ENCODE results near the gene RAP1A.

DNA sequence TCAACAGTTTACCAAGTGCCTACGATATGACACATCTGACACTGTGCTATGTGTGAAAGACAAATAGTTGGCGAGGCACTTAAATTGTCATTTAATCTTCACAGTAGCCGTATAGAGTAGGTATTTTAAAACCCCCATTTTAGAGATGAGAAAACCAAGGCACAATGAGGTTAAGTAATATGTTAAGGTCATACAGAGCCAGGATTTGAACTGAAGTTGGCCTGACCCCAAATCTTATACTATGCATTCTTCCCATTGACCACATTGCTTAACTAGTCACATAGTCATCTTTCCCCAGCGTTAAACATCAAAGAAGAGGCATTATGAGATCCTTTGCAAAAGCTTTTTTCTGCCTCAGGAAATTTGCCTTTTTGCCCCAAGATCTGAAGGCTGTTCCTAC, 115.7 kb downstream of the RAP1A start:
- no peak for TF ChIP-seq SMC3 (IDR thresholded peaks at IDR 0.05; ENCODE audit: low read depth, low read length)
- no peak for TF ChIP-seq FOXM1 (IDR thresholded peaks at IDR 0.05; ENCODE audit: low read depth)
- TF ChIP-seq EZH2phosphoT487 (IDR thresholded peaks at IDR 0.05; ENCODE audit: borderline replicate concordance, low read depth), result no peak
- no peak for TF ChIP-seq SIN3A (IDR thresholded peaks at IDR 0.05; ENCODE audit: borderline replicate concordance, low read depth, low read length)
- TF ChIP-seq, protein P1, sequence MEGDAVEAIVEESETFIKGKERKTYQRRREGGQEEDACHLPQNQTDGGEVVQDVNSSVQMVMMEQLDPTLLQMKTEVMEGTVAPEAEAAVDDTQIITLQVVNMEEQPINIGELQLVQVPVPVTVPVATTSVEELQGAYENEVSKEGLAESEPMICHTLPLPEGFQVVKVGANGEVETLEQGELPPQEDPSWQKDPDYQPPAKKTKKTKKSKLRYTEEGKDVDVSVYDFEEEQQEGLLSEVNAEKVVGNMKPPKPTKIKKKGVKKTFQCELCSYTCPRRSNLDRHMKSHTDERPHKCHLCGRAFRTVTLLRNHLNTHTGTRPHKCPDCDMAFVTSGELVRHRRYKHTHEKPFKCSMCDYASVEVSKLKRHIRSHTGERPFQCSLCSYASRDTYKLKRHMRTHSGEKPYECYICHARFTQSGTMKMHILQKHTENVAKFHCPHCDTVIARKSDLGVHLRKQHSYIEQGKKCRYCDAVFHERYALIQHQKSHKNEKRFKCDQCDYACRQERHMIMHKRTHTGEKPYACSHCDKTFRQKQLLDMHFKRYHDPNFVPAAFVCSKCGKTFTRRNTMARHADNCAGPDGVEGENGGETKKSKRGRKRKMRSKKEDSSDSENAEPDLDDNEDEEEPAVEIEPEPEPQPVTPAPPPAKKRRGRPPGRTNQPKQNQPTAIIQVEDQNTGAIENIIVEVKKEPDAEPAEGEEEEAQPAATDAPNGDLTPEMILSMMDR (IDR thresholded peaks at IDR 0.05), result no peak
- TF ChIP-seq FOXJ3 (CRISPR knock-in tag; IDR thresholded peaks at IDR 0.05), result no peak
- TF ChIP-seq POLR2AphosphoS5 (IDR thresholded peaks at IDR 0.05; ENCODE audit: low read depth, low read length), result no peak
- no peak for TF ChIP-seq USF2 (IDR thresholded peaks at IDR 0.05; ENCODE audit: borderline replicate concordance, low read depth, low read length)
- TF ChIP-seq EP300 (IDR thresholded peaks at IDR 0.05; ENCODE audit: borderline replicate concordance in 1 of 2, low read depth in 1 of 2, low read length in 1 of 2), result no peak
- no peak for TF ChIP-seq CHD2 (IDR thresholded peaks at IDR 0.05; ENCODE audit: low read length, partially characterized antibody)
- TF ChIP-seq RAD21 (IDR thresholded peaks at IDR 0.05; ENCODE audit: low read length), result no peak
- TF ChIP-seq JUND (IDR thresholded peaks at IDR 0.05), result no peak
- no peak for TF ChIP-seq NFIC (IDR thresholded peaks at IDR 0.05; ENCODE audit: borderline replicate concordance)
- TF ChIP-seq, protein P2, sequence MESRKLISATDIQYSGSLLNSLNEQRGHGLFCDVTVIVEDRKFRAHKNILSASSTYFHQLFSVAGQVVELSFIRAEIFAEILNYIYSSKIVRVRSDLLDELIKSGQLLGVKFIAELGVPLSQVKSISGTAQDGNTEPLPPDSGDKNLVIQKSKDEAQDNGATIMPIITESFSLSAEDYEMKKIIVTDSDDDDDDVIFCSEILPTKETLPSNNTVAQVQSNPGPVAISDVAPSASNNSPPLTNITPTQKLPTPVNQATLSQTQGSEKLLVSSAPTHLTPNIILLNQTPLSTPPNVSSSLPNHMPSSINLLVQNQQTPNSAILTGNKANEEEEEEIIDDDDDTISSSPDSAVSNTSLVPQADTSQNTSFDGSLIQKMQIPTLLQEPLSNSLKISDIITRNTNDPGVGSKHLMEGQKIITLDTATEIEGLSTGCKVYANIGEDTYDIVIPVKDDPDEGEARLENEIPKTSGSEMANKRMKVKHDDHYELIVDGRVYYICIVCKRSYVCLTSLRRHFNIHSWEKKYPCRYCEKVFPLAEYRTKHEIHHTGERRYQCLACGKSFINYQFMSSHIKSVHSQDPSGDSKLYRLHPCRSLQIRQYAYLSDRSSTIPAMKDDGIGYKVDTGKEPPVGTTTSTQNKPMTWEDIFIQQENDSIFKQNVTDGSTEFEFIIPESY (IDR thresholded peaks at IDR 0.05; ENCODE audit: borderline replicate concordance, low read depth), result no peak
